Right lobe of liver (tissue), 6 donors: Measurements from ENCODE around the gene ZNF827. TPM values are rescaled to one million over a fixed set of nuclear protein-coding genes. Genes with fewer than 3 reads are reported as not detected.

ENCODE experiments used
- ATAC-seq, 4 donors: fragments of 200-7000 bp; cut with Tn5 transposase; one replicate each; pipeline ENCODE4 v1.9.1; 2020; ENCODE audit warnings: mild to moderate bottlenecking in 4 of 4, moderate library complexity in 4 of 4
- DNase-seq, 3 donors: peaks; one replicate each; pipeline ENCODE4 v3.0.0-alpha.2; 2020
- H3K27ac ChIP-seq, 3 donors: fragments of 200-600 bp; one replicate each; pipeline ENCODE4 v1.8.0; 2022
- H3K27me3 ChIP-seq, 2 donors: fragments of 200-600 bp; one replicate each; pipeline ENCODE4 v1.8.0; 2022
- H3K36me3 ChIP-seq, 4 donors: fragments of 200-600 bp; sonication (generic) in 1 of 4; one replicate each; pipeline versions ENCODE4 v1.5.1 to v1.8.0; 2017 to 2022; ENCODE audit warnings: control low read depth in 1 of 4
- H3K4me1 ChIP-seq, 4 donors: fragments of 200-600 bp; sonication (generic) in 1 of 4; one replicate each; pipeline versions ENCODE4 v1.5.1 to v1.8.0; 2017 to 2022; ENCODE audit warnings: control low read depth in 1 of 4
- H3K4me3 ChIP-seq, 3 donors: fragments of 200-600 bp; one replicate each; pipeline ENCODE4 v1.8.0; 2022
- H3K9me3 ChIP-seq, 4 donors: fragments of 200-600 bp; sonication (generic) in 1 of 4; one replicate each; pipeline versions ENCODE4 v1.5.1 to v1.8.0; 2017 to 2022; ENCODE audit warnings: control low read depth in 1 of 4
- CTCF ChIP-seq, 4 donors: fragments of 200-600 bp in 3 of 4; fragments of 450-650 bp in 1 of 4; IDR thresholded peaks; one replicate each; pipeline versions ENCODE4 v1.5.1 to v1.8.0; 2016 to 2022; ENCODE audit warnings: antibody characterized with exemption in 4 of 4, mild to moderate bottlenecking in 2 of 4
- POLR2A ChIP-seq: fragments of 450-650 bp; IDR thresholded peaks from one replicate; pipeline ENCODE4 v1.6.1; 2017; ENCODE audit warnings: antibody characterized with exemption, mild to moderate bottlenecking
- WGBS: methylation state at CpG from one replicate; pipeline ENCODE4 v1.1.6; 2018; ENCODE audit warnings: low coverage, low lambda C conversion rate; ENCODE audit not compliant: insufficient coverage; ENCODE audit errors: missing lambda C conversion rate; 5-methylcytosine and 5-hydroxymethylcytosine counted together
- intact Hi-C, 2 donors: fragments of 100-400 bp; cut with DNase I; formaldehyde crosslinking; loops; one replicate each; pipeline versions ENCODE4 v1.11.2 to v1.14.1; 2022
- total RNA-seq, 6 experiments: library from RNA; depleted of rRNA in 2 of 6; stranded (reverse); fragments of >200 nt in 2 of 6; fragmentation: NEBNext Ultra II Directional in 3 of 6; extraction: Animal tissue kit (Norgen Biotek cat#: 25700) in 3 of 6; gene quantifications; one replicate each; pipeline versions ENCODE4 v1.1.0 to v1.2.4, GENCODE V29; 2016 to 2023
- donor health status: DM: no; HTN: yes; CAD: no.
- donor health status: DM: no; HTN: no; CAD: no.
- donor health status: DM: no; HTN: no; CAD: no.
- donor health status: DM: no; HTN: yes; CAD: no.
- donor health status: DM: no; HTN: yes; CAD: no.

ZNF827 gene
- total RNA-seq, 6 experiments from 2014 or later, result 0.28 to 1.6 (median 0.68) TPM

GRCh38 chr4:145935253-145936141 lies 3.1 kb downstream of the ZNF827 start:
- Histone ChIP-seq H3K36me3 (no peaks in the 10 kb centered on the region), H3K27ac (peak overlapping the region in 2 of 3 donors; percentile 60 to 68), H3K27me3 (no peaks in the 10 kb centered on the region), H3K4me3 (peak overlapping the region; percentile 56 to 63 (median 59)), H3K4me1 (no peaks in the 10 kb centered on the region), H3K9me3 (no peaks in the 10 kb centered on the region)
- intact Hi-C loops, result no loop called here
- no peak for DNase-seq
- 30% methylated on average over 12 of the region's 18 CpGs for WGBS
- TF ChIP-seq POLR2A (no peak), CTCF (IDR thresholded peaks at IDR 0.05) (no peak)
- ATAC-seq, result peak; percentile 7 to 36 (median 12)

GRCh38 chr4:145934434-145935047 lies 4.1 kb downstream of the ZNF827 start:
- Histone ChIP-seq H3K9me3 (no peaks in the 10 kb centered on the region), H3K27ac (no peak overlapping the region), H3K27me3 (no peaks in the 10 kb centered on the region), H3K36me3 (no peaks in the 10 kb centered on the region), H3K4me1 (no peaks in the 10 kb centered on the region), H3K4me3 (no peak overlapping the region)
- intact Hi-C loops, result no loop called here
- DNase-seq (no peak), ATAC-seq (no peak)
- no peak for TF ChIP-seq CTCF (IDR thresholded peaks at IDR 0.05)
- no peak for TF ChIP-seq POLR2A
- WGBS, result 71% methylated on average over 2 of the region's 3 CpGs

- no peak for ATAC-seq
- no peak for TF ChIP-seq POLR2A
- TF ChIP-seq CTCF (IDR thresholded peaks at IDR 0.05), result no peak
- H3K27ac ChIP-seq, result no peak overlapping the region
- no peak overlapping the region for H3K4me3 ChIP-seq
- H3K36me3 ChIP-seq, result no peaks in the 10 kb centered on the region
- no peak for DNase-seq
- no peaks in the 10 kb centered on the region for H3K4me1 ChIP-seq
- H3K27me3 ChIP-seq, result no peaks in the 10 kb centered on the region
- no peaks in the 10 kb centered on the region for H3K9me3 ChIP-seq
- intact Hi-C loops, result no loop called here
- 63% methylated on average over 2 of the region's 2 CpGs for WGBS
These were observed 5.5 kb downstream of the ZNF827 start for GRCh38 chr4:145933134-145933533.

GRCh38 chr4:145931403-145931802 lies 7.2 kb downstream of the ZNF827 start:
- Histone ChIP-seq H3K4me1 (no peaks in the 10 kb centered on the region), H3K27me3 (no peaks in the 10 kb centered on the region), H3K36me3 (no peaks in the 10 kb centered on the region), H3K4me3 (no peak overlapping the region), H3K27ac (no peak overlapping the region), H3K9me3 (no peaks in the 10 kb centered on the region)
- DNase-seq (no peak), ATAC-seq (no peak)
- intact Hi-C loops, result no loop called here
- TF ChIP-seq POLR2A (no peak), CTCF (IDR thresholded peaks at IDR 0.05) (no peak)
- 95% methylated on average over 2 of the region's 2 CpGs for WGBS
